Vagina (tissue), 2 donors: ENCODE measurements around the gene USP43.

Experiments used
- POLR2A ChIP-seq, 2 donors: fragments of 450-650 bp; IDR thresholded peaks; one replicate each; pipeline ENCODE4 v1.6.1; 2017; ENCODE audit warnings: antibody characterized with exemption in 2 of 2, mild to moderate bottlenecking in 2 of 2, moderate library complexity in 2 of 2
- POLR2AphosphoS5 ChIP-seq, 2 donors: sonication (generic); formaldehyde crosslinking; IDR thresholded peaks; one replicate each; pipeline ENCODE4 v1.9.0; 2017; ENCODE audit warnings: antibody characterized with exemption in 2 of 2, mild to moderate bottlenecking in 2 of 2, low read depth in 1 of 2; ENCODE audit not compliant: insufficient read depth in 1 of 2
- TF ChIP-seq, protein P1 (sequence below), 3 experiments: fragments of 450-650 bp in 2 of 3; fragments of 200-600 bp in 1 of 3; sonication (generic) in 1 of 3; IDR thresholded peaks; one replicate each; pipeline ENCODE4 v1.5.1; 2017 to 2019; ENCODE audit warnings: antibody characterized with exemption in 3 of 3, mild to moderate bottlenecking in 2 of 3, moderate library complexity in 2 of 3

DNA sequence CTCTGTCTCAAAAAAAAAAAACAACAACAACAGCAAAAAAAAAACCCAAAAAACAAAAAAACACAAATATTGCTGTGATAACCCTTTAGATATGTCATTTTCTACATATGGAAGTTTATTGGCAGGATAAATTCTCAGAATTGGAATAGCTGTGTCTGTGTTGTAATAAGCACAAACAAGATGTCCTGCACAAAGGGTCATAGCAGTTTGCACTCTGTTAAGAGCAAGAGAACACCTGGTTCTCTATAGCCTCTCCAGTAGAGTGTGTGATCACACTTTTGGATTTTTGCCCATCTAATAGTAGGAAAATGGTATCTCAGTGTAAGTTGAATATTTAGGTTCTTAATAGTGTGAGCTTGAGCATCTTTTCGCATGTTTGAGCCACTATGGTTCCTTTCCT is 60.4 kb downstream of the USP43 start:
- TF ChIP-seq, protein P1, sequence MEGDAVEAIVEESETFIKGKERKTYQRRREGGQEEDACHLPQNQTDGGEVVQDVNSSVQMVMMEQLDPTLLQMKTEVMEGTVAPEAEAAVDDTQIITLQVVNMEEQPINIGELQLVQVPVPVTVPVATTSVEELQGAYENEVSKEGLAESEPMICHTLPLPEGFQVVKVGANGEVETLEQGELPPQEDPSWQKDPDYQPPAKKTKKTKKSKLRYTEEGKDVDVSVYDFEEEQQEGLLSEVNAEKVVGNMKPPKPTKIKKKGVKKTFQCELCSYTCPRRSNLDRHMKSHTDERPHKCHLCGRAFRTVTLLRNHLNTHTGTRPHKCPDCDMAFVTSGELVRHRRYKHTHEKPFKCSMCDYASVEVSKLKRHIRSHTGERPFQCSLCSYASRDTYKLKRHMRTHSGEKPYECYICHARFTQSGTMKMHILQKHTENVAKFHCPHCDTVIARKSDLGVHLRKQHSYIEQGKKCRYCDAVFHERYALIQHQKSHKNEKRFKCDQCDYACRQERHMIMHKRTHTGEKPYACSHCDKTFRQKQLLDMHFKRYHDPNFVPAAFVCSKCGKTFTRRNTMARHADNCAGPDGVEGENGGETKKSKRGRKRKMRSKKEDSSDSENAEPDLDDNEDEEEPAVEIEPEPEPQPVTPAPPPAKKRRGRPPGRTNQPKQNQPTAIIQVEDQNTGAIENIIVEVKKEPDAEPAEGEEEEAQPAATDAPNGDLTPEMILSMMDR (IDR thresholded peaks at IDR 0.05) = no peak
- TF ChIP-seq POLR2A (IDR thresholded peaks at IDR 0.05) = no peak
- no peak for TF ChIP-seq POLR2AphosphoS5 (IDR thresholded peaks at IDR 0.05; ENCODE audit: insufficient read depth in 1 of 2, low read depth in 1 of 2)
